Nephron (organoid): ENCODE measurements around the gene CPT1A.
A peak's percentile ranks its signal among the peaks of the same experiment; 100 is the strongest.

ENCODE experiments used
- H3K27ac Mint-ChIP-seq, 3 experiments: 2 replicates each; pipeline ENCODE4 v1.8.0; 2020; ENCODE audit warnings: mixed read lengths in 3 of 3, mild to moderate bottlenecking in 2 of 3, moderate library complexity in 1 of 3
- H3K27me3 Mint-ChIP-seq: 2 replicates; pipeline ENCODE4 v1.8.0; 2021; ENCODE audit warnings: low read depth, mild to moderate bottlenecking, moderate library complexity, mixed read lengths
- H3K36me3 Mint-ChIP-seq: 2 replicates; pipeline ENCODE4 v1.8.0; 2020; ENCODE audit warnings: low read depth, mixed read lengths
- H3K4me1 Mint-ChIP-seq: 2 replicates; pipeline ENCODE4 v1.8.0; 2020; ENCODE audit warnings: mixed read lengths
- H3K4me3 Mint-ChIP-seq, 3 experiments: 2 replicates each; pipeline ENCODE4 v1.8.0; 2020; ENCODE audit warnings: mild to moderate bottlenecking in 3 of 3, mixed read lengths in 3 of 3, moderate library complexity in 2 of 3
- H3K9me3 Mint-ChIP-seq: 2 replicates; pipeline ENCODE4 v1.8.0; 2020; ENCODE audit warnings: mixed read lengths
- CTCF ChIP-seq, 3 experiments: fragments of 200-600 bp; sonication (generic); IDR thresholded peaks; one replicate each; pipeline ENCODE4 v1.5.0; 2021; ENCODE audit warnings: antibody characterized with exemption in 3 of 3; ENCODE audit not compliant: unreplicated experiment in 3 of 3

CPT1A gene

GRCh38 chr11:68837583-68838571 is 3.8 kb downstream of the CPT1A start:
- H3K4me3 Mint-ChIP-seq, result peak overlapping the region; percentile 30 to 75 (median 67)
- H3K27me3 Mint-ChIP-seq, result peaks cover 18% of the 10 kb centered on the region
- no peak for TF ChIP-seq CTCF (IDR thresholded peaks at IDR 0.05; ENCODE audit: unreplicated experiment in 3 of 3)
- no peaks in the 10 kb centered on the region for H3K9me3 Mint-ChIP-seq
- peaks cover 42% of the 10 kb centered on the region for H3K4me1 Mint-ChIP-seq
- H3K27ac Mint-ChIP-seq, result peak overlapping the region; percentile 86 to 98 (median 96)
- no peaks in the 10 kb centered on the region for H3K36me3 Mint-ChIP-seq

GRCh38 chr11:68835749-68836148 is 6.0 kb downstream of the CPT1A start:
- H3K27me3 Mint-ChIP-seq, result peaks cover 9% of the 10 kb centered on the region
- H3K4me1 Mint-ChIP-seq, result peaks cover 49% of the 10 kb centered on the region
- H3K9me3 Mint-ChIP-seq, result no peaks in the 10 kb centered on the region
- H3K27ac Mint-ChIP-seq, result no peak overlapping the region
- no peak overlapping the region for H3K4me3 Mint-ChIP-seq
- H3K36me3 Mint-ChIP-seq, result no peaks in the 10 kb centered on the region
- TF ChIP-seq CTCF (IDR thresholded peaks at IDR 0.05; ENCODE audit: unreplicated experiment in 3 of 3), result no peak

GRCh38 chr11:68835328-68835727 is 6.4 kb downstream of the CPT1A start:
- Mint-ChIP-seq H3K9me3 (no peaks in the 10 kb centered on the region), H3K27me3 (peaks cover 9% of the 10 kb centered on the region), H3K27ac (peak overlapping the region in 2 of 3 experiments; percentile 45 to 66), H3K36me3 (no peaks in the 10 kb centered on the region), H3K4me3 (no peak overlapping the region), H3K4me1 (peaks cover 49% of the 10 kb centered on the region)
- no peak for TF ChIP-seq CTCF (IDR thresholded peaks at IDR 0.05; ENCODE audit: unreplicated experiment in 3 of 3)

- Mint-ChIP-seq H3K27ac (peak overlapping the region in 2 of 3 experiments; percentile 38 to 68), H3K27me3 (no peaks in the 10 kb centered on the region), H3K4me3 (no peak overlapping the region), H3K36me3 (peaks cover 4% of the 10 kb centered on the region), H3K9me3 (no peaks in the 10 kb centered on the region), H3K4me1 (peaks cover 26% of the 10 kb centered on the region)
- TF ChIP-seq CTCF (IDR thresholded peaks at IDR 0.05; ENCODE audit: unreplicated experiment in 3 of 3), result no peak
Observed at GRCh38 chr11:68832476-68833181, 9.1 kb downstream of the CPT1A start.

GRCh38 chr11:68831124-68831523 is 10.6 kb downstream of the CPT1A start:
- Mint-ChIP-seq H3K4me1 (peaks cover 23% of the 10 kb centered on the region), H3K9me3 (no peaks in the 10 kb centered on the region), H3K27me3 (no peaks in the 10 kb centered on the region), H3K36me3 (peaks cover 4% of the 10 kb centered on the region), H3K27ac (no peak overlapping the region), H3K4me3 (no peak overlapping the region)
- no peak for TF ChIP-seq CTCF (IDR thresholded peaks at IDR 0.05; ENCODE audit: unreplicated experiment in 3 of 3)
